Measurements from ENCODE around the gene KDM1B.

KDM1B gene

DNA sequence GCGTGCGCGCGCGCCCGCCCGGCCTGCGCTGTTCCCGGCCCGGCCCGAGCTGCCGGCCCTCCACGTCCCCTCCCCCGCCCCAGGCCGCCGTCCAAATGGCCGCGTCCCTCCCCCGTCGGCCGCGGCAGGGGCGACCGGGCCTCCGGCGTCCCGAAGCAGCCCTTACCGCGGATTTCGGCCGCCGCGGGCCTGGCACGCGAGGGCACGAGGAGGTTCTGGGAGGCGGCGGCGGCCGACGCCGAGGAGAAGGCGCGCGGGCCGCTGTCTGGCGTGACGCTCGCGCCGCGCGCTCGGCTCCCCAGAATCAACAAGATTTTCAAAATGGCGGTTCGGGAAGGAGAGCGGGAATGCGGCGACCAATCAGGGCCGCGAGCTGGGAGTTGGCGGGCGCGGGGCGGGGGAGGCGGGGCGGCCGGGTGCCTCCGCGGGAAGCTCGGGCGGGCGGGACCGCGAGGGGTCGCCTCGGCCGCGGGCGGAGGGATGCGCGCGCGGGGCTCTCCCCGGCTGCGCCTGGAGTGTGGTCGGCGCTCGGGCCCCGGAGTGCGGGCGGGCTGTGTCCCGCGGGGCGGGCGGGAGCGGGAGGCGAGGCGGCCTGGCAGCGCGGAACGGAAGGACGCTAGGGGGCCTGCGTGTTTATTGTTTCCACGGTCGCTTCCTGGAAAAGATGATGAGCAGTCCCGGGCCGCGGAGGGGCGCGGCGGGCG, 109.1 kb downstream of the KDM1B start, which contains the start of gene DEK:
TSS of gene DEK (minus strand) at position 312 of the 704 bp plus-strand sequence. CDS start 543 bp downstream, outside the sequence.
- DNase-seq (ENCODE audit: low read depth): peak; percentile 75

DNA sequence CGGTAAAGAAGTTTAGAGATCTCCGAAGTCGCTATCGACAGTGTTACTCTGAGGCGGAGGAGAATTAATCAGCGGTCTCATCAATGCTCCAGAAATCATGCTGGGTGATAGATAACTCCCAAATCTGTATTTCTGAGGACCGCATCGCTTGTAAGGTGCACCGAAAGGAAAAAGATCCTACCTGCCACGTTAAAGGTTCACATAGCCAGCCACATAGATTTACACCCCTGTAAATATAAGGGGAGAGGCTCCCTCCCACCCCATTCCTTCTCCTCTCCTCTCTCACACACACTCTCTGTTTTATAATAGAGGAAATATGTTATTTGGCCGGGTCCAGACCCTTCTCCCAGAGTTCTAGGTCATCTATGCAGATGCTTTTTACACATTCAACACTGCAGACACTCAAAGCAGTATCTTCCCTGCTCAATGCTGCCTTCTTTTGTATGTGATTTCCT, 109.7 kb downstream of the KDM1B start:
- DNase-seq (ENCODE audit: low read depth): no peak

DNA sequence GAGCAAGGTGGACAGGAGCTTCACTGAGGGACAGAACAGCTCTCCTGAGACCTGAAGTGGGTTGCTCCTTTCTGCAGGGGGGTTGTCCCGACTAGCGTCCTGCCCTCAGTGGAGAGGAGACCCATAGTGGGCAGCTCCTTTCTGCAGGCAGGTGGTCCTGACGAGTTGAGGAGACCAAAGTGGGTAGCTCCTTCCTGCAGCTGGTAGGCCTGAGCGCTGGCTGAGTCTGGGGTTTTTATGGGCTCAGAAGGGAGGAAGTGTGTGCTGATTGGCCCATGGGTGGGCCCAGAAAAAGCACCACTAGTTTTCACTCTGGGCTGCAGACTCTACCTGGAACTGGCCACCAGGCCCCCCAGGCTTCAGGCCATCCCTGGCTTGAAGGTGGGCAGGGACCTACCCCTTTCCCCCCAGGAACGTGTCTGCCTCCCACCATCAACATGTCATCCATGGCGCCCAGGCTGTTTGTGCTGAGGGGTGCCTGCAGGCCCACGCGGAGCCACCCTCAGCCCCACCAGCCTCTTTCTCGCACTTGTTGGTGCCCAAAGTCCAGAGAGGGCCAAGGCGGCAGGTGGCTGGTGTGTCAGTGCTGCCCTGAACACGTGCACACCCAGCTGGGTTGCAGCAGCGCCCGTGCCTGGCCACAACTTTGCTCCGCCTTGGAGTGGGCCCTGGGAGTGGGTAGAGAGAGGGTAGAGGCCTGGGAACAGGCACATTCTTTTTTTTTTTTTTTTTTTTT, 110.7 kb downstream of the KDM1B start:
- DNase-seq (ENCODE audit: low read depth): no peak

DNA sequence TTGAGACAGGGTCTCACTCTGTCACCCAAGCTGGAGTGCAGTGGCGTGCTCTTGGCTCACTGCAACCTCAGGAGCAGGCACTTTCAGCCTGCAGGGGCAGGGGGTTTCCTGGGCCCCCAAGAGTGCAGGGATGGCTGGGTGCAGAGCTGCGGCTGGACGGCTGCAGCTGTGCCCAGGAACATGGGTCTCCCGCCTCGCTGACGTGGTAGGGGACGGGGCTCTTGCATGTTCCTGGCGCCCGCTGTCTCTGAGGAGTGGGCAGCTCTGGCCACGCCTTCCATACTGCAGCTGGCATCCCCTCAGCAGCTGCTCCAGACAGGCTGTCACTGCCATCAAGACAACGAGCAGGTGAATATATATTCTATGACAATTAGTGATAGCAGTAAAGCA, 111.3 kb downstream of the KDM1B start:
- no peak for DNase-seq (ENCODE audit: low read depth)

DNA sequence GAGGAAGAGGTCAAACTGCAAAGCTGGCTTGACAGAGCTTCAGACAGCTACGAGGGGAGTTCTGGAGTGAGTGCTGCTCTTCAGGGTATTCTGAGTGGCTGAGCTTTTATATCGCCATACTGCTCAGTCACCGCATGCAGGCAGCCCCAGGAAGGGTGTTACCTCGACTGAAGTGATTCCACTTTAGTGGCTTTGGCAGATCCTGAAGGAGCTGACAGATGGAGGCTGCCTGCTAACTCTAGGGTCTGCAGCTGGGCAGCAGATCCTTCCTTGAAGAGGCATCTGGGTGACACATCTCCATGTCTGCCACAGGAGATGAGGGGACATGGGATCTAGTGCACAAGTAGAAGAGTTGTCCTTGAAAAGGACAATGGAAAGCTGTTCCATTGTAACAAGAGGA, 112.8 kb downstream of the KDM1B start:
- no peak for DNase-seq (ENCODE audit: low read depth)

DNA sequence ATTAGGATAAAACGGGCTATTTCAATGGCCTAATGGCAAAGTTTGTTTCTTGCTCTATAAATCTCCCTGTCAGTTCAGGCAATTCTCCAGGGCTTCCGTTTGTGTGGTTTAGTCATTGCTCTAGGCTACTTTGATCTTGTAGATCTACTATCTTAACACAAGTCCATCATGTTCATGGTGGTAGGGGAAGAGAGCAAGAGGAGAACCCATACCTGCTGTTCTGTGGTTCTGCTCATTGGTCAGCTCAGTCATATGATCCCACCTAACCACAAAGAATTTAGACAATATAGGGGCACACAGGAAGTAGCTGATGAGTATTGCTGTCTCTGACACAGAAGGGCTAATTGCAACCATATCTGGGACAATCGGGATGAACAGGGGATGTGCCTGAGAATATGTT, 114.0 kb downstream of the KDM1B start:
- DNase-seq (ENCODE audit: low read depth): no peak

DNA sequence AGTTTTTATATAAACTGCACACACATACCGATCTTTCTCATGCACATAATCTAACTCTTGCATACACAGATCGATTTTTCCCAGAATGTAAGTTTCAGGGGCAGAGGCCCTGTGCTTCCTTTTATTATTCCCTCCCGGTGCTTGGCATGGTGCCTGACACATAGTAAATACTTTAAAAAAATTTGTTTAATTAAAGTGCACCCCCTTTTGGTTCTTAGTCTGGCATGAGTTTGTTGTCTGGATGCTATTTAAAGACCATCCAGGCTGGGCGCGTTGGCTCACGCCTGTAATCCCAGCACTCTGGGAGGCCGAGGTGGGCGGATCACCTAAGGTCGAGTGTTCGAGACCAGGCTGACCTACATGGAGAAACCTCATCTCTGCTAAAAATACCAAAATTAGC, 114.5 kb downstream of the KDM1B start:
- DNase-seq (ENCODE audit: low read depth): no peak

DNA sequence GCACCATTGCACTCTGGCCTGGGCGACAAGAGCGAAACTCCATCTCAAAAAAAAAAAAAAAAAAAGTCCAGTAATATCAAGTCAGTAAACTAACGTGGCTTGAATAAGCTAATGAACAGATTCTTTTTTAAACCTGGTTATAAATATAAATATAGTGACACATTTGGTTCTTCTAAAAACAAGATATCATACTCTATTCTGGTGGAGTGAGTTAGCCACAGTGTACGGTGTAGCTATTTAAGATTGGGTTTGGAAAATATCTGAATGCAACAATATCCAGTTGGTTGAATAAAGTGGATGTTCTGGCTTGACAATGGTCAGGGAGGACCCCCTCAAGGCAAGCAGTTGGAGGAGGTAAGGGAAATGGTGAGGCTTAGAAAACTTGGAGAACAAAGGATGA, 115.0 kb downstream of the KDM1B start:
- no peak for DNase-seq (ENCODE audit: low read depth)
